GM19468 (cell line): Measurements from ENCODE around the gene CYP26B1.

Experiments used
- ATAC-seq: cut with Tn5 transposase; IDR thresholded peaks from one replicate; pipeline ENCODE4 v1.9.1; 2021; ENCODE audit warnings: mild to moderate bottlenecking, moderate library complexity, moderate number of reproducible peaks; ENCODE audit not compliant: unreplicated experiment; ENCODE audit errors: extremely low read depth

CYP26B1 gene

GRCh38 chr2:72147303-72147971 is at the start of gene CYP26B1:
Gene CYP26B1 (minus strand): TSS chr2:72147862. CDS start chr2:72147834, 28 bp downstream.
- ATAC-seq = no peak

- ATAC-seq = no peak
Measured at GRCh38 chr2:72193723-72194122, 46.1 kb upstream of the CYP26B1 start.

- no peak for ATAC-seq
Measured at GRCh38 chr2:72191441-72191840, 43.8 kb upstream of the CYP26B1 start.

GRCh38 chr2:72185206-72185605 is 37.5 kb upstream of the CYP26B1 start:
- no peak for ATAC-seq

- ATAC-seq = no peak
Measured at GRCh38 chr2:72183466-72183865, 35.8 kb upstream of the CYP26B1 start.

- ATAC-seq = no peak
Measured at GRCh38 chr2:72183016-72183415, 35.4 kb upstream of the CYP26B1 start.

GRCh38 chr2:72182547-72182946 is 34.9 kb upstream of the CYP26B1 start:
- no peak for ATAC-seq

- no peak for ATAC-seq
Measured at GRCh38 chr2:72181616-72182015, 34.0 kb upstream of the CYP26B1 start.

- no peak for ATAC-seq
Measured at GRCh38 chr2:72180351-72180750, 32.7 kb upstream of the CYP26B1 start.

- ATAC-seq = no peak
Measured at GRCh38 chr2:72178551-72178950, 30.9 kb upstream of the CYP26B1 start.

- ATAC-seq = no peak
Measured at GRCh38 chr2:72176281-72176680, 28.6 kb upstream of the CYP26B1 start.

GRCh38 chr2:72175636-72176035 is 28.0 kb upstream of the CYP26B1 start:
- ATAC-seq = no peak

- no peak for ATAC-seq
Measured at GRCh38 chr2:72173640-72174321, 26.1 kb upstream of the CYP26B1 start.

- no peak for ATAC-seq
Measured at GRCh38 chr2:72172478-72172877, 24.8 kb upstream of the CYP26B1 start.

GRCh38 chr2:72166279-72166678 is 18.6 kb upstream of the CYP26B1 start:
- ATAC-seq = no peak

GRCh38 chr2:72165792-72166191 is 18.1 kb upstream of the CYP26B1 start:
- ATAC-seq = no peak

- ATAC-seq = no peak
Measured at GRCh38 chr2:72162574-72162973, 14.9 kb upstream of the CYP26B1 start.

GRCh38 chr2:72159211-72159993 is 11.7 kb upstream of the CYP26B1 start:
- no peak for ATAC-seq

- ATAC-seq = no peak
Measured at GRCh38 chr2:72157871-72158771, 10.5 kb upstream of the CYP26B1 start.

GRCh38 chr2:72156872-72157271 is 9.2 kb upstream of the CYP26B1 start:
- ATAC-seq = no peak
